C4-2B (cell line): ENCODE data around the gene OR13C2.

Source experiments
- ZFX ChIP-seq: fragments of 450-650 bp; IDR thresholded peaks from 2 replicates; pipeline ENCODE4 v1.6.1; 2017
- TF ChIP-seq, protein P1 (sequence below): fragments of 450-650 bp; conservative IDR thresholded peaks from 2 replicates; pipeline ENCODE4 v1.5.1; 2017; ENCODE audit warnings: mild to moderate bottlenecking

DNA sequence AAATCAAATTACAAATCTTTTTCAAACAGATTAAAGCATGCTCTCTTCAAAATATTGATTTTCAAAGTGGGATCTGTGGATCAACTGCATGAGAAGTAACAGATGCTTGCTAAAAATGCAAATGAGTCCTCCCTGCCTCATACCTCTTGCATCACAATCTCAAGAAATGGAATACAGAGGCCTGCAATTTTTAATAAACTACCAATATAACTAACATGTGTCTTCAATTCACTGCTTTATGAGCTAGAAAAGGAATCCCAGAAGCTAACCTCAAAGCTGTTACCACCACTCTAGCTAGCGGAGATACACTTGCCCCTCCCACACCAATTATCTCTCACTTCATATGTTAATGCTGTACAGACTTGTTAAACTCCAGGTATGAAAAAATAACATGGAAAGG, 15.8 kb downstream of the OR13C2 start:
- TF ChIP-seq, protein P1, sequence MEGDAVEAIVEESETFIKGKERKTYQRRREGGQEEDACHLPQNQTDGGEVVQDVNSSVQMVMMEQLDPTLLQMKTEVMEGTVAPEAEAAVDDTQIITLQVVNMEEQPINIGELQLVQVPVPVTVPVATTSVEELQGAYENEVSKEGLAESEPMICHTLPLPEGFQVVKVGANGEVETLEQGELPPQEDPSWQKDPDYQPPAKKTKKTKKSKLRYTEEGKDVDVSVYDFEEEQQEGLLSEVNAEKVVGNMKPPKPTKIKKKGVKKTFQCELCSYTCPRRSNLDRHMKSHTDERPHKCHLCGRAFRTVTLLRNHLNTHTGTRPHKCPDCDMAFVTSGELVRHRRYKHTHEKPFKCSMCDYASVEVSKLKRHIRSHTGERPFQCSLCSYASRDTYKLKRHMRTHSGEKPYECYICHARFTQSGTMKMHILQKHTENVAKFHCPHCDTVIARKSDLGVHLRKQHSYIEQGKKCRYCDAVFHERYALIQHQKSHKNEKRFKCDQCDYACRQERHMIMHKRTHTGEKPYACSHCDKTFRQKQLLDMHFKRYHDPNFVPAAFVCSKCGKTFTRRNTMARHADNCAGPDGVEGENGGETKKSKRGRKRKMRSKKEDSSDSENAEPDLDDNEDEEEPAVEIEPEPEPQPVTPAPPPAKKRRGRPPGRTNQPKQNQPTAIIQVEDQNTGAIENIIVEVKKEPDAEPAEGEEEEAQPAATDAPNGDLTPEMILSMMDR: no peak
- no peak for TF ChIP-seq ZFX
